GM12864 (cell line): ENCODE data around the gene ZNHIT2.

Experiments
- DNase-seq: peaks from one replicate; pipeline ENCODE4 v3.0.0-alpha.2; 2011; ENCODE audit warnings: low read depth
- H3K4me3 ChIP-seq: 2 replicates; pipeline ENCODE4 v1.5.1; 2011; ENCODE audit warnings: mild to moderate bottlenecking, low read depth, low read length, control low read depth
- TF ChIP-seq, protein P1 (sequence below): IDR thresholded peaks from 2 replicates; pipeline ENCODE4 v1.5.1; 2011; ENCODE audit warnings: low read depth, mild to moderate bottlenecking, moderate library complexity, low read length, control low read depth, inconsistent platforms; ENCODE audit errors: missing control alignments

ZNHIT2 gene

DNA sequence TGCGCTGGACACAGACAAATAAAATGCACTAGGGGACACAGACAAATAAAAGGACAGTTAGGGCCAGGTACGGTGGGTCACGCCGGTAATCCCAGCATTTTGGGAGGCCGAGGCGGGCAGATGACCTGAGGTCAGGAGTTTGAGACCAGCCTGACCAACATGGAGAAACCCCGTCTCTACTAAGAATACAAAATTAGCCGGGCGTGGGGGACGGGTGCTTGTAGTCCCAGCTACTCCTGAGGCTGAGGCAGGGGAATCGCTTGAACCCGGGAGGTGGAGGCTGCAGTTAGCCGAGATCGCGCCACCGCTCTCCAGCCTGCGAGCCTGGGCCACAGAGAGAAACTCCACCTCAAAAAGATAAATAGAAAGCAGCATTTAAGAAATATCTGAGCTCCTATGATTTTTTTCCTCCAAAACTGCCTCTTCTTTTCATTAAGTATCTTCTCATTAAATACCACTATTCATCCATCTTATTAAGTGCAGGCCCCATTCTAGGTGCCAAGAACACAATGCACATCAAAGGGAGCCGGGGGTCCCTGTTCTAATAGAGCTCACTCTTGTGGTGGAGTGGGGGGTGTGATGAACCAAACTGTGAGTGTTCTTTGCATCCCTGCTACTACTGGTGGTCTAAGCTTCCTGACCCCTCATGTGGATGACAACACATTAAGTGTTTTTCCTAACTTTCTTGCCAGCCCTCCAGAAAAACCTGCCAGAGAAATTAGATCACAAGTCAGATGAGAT lies 766 bp upstream of the ZNHIT2 start:
- DNase-seq = no peak
- H3K4me3 ChIP-seq = no peak overlapping the region
- TF ChIP-seq, protein P1, sequence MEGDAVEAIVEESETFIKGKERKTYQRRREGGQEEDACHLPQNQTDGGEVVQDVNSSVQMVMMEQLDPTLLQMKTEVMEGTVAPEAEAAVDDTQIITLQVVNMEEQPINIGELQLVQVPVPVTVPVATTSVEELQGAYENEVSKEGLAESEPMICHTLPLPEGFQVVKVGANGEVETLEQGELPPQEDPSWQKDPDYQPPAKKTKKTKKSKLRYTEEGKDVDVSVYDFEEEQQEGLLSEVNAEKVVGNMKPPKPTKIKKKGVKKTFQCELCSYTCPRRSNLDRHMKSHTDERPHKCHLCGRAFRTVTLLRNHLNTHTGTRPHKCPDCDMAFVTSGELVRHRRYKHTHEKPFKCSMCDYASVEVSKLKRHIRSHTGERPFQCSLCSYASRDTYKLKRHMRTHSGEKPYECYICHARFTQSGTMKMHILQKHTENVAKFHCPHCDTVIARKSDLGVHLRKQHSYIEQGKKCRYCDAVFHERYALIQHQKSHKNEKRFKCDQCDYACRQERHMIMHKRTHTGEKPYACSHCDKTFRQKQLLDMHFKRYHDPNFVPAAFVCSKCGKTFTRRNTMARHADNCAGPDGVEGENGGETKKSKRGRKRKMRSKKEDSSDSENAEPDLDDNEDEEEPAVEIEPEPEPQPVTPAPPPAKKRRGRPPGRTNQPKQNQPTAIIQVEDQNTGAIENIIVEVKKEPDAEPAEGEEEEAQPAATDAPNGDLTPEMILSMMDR = no peak

DNA sequence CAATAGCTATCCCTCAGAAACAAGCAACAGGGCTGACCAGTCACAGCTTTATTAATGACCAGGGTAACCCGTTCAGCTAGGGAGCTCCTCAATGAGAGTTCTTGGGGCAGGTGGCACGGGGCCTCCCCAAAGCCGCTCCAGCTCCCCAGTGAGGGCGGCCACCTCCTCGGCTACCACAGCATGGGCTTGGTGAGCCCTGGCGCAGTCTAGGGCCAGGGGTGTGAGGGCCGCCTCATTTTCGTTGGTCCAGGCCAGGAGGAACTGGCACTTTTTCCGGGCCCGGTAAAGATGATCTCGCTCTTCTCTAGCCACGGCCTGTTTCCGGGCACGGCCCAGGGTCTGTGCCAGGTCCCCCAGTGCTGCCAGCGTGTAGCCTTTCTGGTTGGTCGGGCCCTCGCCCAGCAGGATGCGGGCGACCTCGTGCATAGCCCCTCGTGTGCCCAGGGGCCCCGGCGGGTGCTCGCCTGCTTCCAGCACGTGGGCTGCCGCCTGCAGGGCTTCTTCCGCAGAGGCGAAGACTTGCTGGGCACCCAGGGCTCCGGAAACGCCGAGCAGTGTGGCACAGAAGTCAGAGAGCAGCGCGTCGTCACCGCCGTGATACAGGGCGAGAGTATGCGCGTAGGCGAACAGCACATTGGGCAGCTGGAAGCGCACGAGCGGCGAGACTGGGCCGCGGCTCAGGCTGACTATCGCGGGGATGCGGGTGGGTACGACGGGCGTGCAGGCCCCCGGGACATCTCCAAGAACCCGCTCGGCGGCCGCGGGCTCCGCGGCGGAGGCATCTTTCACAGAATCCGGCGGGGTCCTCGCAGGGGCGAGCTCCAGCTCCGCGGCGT lies 913 bp downstream of the ZNHIT2 start:
- TF ChIP-seq, protein P1 = no peak
- no peak for DNase-seq
- H3K4me3 ChIP-seq = peak overlapping the region; percentile 84

DNA sequence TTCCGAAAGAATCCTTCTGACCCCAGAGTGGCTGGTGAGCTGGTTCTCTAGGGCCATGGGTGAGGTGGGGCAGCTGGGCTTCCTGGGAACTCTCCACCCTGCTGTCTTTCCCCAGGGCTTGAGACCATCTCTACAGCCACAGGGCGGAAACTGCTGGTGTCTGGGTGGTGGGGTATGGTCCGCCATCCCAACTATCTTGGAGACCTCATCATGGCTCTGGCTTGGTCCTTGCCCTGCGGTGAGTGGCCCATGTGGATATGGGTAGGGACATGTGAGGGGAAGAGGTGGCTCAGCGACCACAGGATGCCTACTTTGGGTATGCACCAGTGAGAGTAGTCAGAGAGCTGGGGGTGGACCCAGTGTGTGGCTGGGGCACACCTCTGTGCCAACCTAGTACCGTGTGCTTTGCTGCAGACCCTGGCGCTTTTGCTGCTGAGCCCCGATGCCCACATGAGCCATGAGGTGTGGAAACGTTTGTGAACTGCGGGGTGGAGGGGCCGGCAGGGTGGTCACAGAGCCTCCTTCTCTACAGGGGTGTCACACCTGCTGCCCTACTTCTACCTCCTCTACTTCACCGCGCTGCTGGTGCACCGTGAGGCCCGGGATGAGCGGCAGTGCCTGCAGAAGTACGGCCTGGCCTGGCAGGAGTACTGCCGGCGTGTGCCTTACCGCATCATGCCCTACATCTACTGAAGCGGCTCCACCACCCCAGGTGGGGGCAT lies 2.0 kb downstream of the ZNHIT2 start:
- H3K4me3 ChIP-seq = no peak overlapping the region
- no peak for DNase-seq
- TF ChIP-seq, protein P1 = no peak

DNA sequence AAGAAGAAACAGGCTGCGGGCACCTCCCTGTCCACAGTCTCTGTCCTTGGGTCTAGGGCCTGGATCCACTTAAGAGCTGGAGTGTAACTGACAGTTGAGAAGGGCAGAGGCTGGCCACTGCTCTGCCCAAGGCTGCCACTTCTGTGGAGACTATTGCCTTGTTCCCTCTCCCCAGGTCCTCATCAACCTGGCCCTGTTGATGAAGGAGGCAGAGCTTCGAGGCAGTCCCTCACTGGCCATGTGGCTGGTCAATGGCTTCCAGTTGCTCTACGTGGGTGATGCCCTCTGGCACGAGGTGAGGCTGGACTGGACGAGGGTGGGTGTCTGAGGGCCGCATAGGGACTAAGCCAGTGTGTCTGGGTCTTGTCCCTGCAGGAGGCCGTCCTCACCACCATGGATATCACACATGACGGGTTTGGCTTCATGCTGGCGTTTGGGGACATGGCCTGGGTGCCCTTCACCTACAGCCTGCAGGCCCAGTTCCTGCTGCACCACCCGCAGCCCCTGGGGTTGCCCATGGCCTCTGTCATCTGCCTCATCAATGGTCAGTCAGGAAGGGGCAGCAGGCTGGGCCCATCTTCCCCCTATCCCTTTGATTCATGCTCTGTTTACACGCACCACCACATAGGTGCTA lies 2.8 kb downstream of the ZNHIT2 start:
- TF ChIP-seq, protein P1 = no peak
- no peak for DNase-seq

DNA sequence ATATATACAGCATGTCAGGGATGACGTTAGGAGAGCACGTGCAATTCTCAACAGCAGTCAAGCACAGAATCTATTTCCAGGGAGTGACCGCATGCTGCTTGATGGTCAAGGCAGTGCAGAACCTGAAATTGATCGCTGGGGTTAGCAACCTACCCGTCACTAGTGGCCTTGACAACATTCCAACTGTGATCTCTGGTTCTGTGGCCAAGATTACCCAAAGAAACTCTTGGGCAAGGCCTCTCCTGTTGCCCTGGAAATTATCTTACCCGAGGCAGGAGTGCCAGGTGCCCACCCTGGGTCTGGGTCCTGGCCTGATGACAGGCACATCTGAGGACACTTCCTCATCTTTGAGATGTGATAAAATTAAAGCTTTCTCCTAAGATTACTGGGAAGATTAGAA lies 3.7 kb downstream of the ZNHIT2 start:
- DNase-seq = no peak
- TF ChIP-seq, protein P1 = no peak
- H3K4me3 ChIP-seq = no peak overlapping the region

More for the DNA sequence above, 2.8 kb downstream of the ZNHIT2 start:
- no peak overlapping the region for H3K4me3 ChIP-seq

DNA sequence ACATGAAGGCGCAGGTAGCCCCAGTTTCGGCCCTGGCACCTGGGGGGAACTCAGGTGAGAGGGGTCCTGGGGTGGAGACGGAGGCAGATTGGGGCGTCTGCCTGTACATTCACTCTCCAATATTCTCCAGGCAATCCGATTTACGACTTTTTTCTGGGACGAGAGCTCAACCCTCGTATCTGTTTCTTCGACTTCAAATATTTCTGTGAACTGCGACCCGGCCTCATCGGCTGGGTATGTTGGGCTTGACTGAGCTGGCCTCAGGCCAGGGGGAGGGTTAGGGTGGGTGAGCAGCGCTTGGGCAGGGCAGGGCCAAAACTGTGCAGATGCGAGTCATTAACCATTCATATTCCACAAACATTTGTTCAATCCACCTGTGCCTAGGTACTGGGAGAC lies 4.1 kb downstream of the ZNHIT2 start:
- H3K4me3 ChIP-seq = peak overlapping the region; percentile 76
- TF ChIP-seq, protein P1 = no peak
- DNase-seq = no peak
